Mononuclear cell (primary cell): ENCODE results near the gene SALL3. TPM values are rescaled to one million over a fixed set of nuclear protein-coding genes. Genes with fewer than 3 reads are reported as not detected.

Source experiments
- H3K27me3 ChIP-seq: 2 replicates; pipeline ENCODE4 v1.6.0; 2011; ENCODE audit warnings: low read length, control low read depth; ENCODE audit not compliant: insufficient read depth
- H3K4me1 ChIP-seq: 2 replicates; pipeline ENCODE4 v1.5.1; 2011; ENCODE audit warnings: mild to moderate bottlenecking, low read length, control low read depth; ENCODE audit not compliant: insufficient read depth
- H3K4me3 ChIP-seq: 2 replicates; pipeline ENCODE4 v1.5.1; 2011; ENCODE audit warnings: mild to moderate bottlenecking, low read length, moderate library complexity
- H3K9me3 ChIP-seq: 2 replicates; pipeline ENCODE4 v1.5.1; 2011; ENCODE audit warnings: low read depth, mild to moderate bottlenecking, control low read depth, low read length
- total RNA-seq: library from RNA; depleted of rRNA; stranded (reverse); fragments of >200 nt; gene quantifications from one replicate; pipeline ENCODE4 v1.2.3, GENCODE V29; 2012

Gene SALL3
- total RNA-seq, 1 donor: under 0.01 TPM

DNA sequence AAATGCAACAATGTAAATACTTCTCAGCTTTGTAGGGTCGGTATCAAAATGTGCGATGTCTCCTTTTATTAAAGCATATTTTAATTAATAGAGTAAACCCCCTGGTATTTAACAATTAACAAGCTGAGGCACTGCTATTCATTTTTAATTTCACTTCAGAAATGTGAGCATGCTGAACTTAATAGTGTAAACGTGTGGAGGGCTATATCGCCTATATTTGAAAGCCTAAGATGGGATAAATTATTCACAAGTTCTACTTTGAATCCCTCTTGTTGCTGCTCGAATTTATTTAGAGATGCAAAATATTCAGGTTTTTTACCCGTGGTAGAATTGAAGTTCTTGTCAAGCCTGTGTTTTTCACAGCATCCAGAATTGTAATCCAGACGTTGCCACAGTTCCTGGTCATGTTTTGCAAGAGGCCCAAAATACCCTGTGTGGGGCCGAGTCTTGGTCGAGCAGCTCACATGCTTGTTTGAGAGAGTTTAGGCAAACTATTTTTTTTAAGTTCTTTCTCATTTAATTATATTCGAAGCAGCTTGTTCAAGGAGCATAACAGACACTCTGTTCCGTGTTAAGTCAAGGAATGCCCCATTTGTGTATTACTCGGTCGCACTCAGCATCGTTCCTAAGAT lies 2.5 kb downstream of the SALL3 start:
- Histone ChIP-seq H3K4me1 (no peaks in the 10 kb centered on the region), H3K9me3 (no peaks in the 10 kb centered on the region), H3K27me3 (peaks cover 78% of the 10 kb centered on the region), H3K4me3 (no peak overlapping the region)

GRCh38 chr18:78983512-78983911 lies 3.9 kb downstream of the SALL3 start:
- Histone ChIP-seq H3K9me3 (no peaks in the 10 kb centered on the region), H3K4me3 (no peak overlapping the region), H3K27me3 (peaks cover 78% of the 10 kb centered on the region), H3K4me1 (no peaks in the 10 kb centered on the region)

DNA sequence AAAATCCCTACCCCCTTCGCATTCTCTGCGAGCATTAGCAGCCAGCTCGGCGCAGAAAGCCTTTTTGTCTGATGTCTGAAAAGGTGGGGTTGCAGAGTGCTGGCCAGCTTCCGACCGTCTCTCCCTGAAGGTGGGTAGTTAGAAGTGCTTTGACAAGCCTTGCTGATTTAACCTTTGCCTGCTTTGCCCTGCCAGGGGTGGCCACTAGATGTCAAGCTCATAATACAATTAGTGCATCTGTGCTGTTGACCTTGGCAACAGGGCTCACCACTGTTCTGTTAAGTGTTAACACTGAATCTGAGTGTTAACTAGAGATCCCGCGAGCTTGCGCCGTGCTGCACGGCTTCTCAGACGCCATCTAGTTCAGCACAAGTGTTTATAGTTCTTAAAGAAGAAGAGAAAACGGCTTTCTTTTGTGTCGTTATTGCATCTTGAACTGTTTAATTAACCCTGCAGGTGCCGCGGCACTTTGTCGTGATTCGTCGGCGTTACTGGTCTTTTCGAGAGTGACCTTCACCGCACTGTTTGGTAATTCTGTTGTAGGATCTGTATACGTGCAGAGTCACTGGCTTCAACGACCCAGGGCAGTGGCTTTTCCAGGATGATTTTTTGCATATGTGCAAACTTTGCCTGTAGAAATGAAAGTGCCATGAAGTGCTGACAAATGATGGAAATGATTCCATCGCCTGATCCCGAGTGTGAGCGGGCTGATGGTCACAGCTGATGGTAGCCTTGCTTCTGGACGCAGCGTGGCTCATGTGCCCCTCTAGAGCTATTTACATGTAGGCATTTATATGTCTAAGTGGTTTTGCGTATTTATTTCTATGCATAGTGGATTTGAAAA lies 5.5 kb downstream of the SALL3 start:
- H3K27me3 ChIP-seq: peaks cover 79% of the 10 kb centered on the region
- no peaks in the 10 kb centered on the region for H3K9me3 ChIP-seq
- no peaks in the 10 kb centered on the region for H3K4me1 ChIP-seq
- no peak overlapping the region for H3K4me3 ChIP-seq

DNA sequence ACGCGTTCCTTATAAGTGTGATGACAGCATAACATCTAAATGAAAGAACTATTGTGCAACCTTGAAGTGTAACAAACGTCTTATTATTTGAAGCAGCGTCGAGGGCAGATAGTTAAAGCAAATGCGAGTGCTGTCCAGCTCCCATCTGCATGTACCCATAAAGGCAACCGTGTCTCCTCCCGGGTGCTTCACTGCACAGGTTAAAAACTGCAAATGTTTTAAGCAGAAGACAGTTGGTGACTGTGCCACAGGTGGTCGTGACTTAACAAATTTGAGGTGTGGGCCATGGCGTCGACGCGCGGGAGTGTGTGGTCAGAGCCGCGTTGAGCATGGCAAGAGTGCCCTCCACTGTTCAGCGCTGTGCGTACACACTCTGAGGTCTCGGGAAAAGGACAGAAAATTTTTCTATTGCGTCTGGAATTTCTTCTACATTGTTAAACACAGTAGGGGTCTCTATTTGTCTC lies 6.4 kb downstream of the SALL3 start:
- no peak overlapping the region for H3K4me3 ChIP-seq
- peaks cover 75% of the 10 kb centered on the region for H3K27me3 ChIP-seq
- no peaks in the 10 kb centered on the region for H3K4me1 ChIP-seq
- H3K9me3 ChIP-seq: no peaks in the 10 kb centered on the region

DNA sequence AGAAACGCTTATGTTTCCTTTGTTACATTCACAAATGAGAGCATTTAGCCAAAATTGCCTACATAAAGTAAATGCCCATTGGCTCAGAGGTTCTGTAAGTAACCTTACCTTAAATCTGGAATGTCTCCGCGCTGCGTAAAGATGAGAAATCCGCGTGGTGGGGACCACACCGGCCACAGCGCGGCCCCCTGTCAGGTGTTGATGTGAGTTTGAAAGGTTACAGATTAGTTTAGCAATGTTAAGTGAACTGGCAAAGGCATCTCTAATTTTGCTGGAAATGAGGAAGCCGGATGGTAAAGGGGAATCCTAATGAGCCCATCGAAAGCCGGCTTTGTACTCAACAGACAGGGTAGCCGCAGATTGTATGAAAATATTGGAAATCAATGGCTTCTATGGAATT lies 11.8 kb downstream of the SALL3 start:
- Histone ChIP-seq H3K4me1 (no peaks in the 10 kb centered on the region), H3K27me3 (peaks cover 21% of the 10 kb centered on the region), H3K4me3 (no peak overlapping the region), H3K9me3 (no peaks in the 10 kb centered on the region)

DNA sequence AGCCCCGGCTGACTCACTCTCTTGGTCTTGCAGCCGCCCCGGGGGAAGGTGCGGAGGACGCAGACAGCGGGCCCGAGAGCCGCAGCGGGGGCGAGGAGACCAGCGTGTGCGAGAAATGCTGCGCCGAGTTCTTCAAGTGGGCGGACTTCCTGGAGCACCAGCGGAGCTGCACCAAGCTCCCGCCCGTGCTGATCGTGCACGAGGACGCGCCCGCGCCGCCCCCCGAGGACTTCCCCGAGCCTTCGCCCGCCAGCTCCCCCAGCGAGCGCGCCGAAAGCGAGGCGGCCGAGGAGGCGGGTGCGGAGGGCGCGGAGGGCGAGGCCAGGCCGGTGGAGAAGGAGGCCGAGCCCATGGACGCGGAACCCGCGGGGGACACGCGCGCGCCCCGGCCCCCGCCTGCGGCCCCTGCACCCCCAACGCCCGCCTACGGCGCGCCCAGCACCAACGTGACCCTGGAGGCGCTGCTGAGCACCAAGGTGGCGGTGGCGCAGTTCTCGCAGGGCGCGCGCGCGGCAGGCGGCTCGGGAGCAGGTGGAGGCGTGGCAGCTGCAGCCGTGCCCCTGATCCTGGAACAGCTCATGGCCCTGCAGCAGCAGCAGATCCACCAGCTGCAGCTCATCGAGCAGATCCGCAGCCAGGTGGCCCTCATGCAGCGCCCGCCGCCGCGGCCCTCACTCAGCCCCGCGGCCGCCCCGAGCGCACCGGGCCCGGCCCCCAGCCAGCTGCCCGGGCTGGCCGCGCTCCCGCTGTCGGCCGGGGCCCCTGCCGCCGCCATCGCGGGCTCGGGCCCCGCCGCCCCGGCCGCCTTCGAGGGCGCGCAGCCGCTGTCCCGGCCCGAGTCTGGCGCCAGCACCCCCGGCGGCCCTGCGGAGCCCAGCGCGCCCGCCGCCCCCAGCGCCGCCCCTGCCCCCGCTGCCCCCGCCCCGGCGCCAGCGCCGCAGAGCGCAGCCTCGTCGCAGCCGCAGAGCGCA lies 12.7 kb downstream of the SALL3 start:
- no peaks in the 10 kb centered on the region for H3K4me1 ChIP-seq
- H3K4me3 ChIP-seq: no peak overlapping the region
- peaks cover 14% of the 10 kb centered on the region for H3K27me3 ChIP-seq
- H3K9me3 ChIP-seq: no peaks in the 10 kb centered on the region

DNA sequence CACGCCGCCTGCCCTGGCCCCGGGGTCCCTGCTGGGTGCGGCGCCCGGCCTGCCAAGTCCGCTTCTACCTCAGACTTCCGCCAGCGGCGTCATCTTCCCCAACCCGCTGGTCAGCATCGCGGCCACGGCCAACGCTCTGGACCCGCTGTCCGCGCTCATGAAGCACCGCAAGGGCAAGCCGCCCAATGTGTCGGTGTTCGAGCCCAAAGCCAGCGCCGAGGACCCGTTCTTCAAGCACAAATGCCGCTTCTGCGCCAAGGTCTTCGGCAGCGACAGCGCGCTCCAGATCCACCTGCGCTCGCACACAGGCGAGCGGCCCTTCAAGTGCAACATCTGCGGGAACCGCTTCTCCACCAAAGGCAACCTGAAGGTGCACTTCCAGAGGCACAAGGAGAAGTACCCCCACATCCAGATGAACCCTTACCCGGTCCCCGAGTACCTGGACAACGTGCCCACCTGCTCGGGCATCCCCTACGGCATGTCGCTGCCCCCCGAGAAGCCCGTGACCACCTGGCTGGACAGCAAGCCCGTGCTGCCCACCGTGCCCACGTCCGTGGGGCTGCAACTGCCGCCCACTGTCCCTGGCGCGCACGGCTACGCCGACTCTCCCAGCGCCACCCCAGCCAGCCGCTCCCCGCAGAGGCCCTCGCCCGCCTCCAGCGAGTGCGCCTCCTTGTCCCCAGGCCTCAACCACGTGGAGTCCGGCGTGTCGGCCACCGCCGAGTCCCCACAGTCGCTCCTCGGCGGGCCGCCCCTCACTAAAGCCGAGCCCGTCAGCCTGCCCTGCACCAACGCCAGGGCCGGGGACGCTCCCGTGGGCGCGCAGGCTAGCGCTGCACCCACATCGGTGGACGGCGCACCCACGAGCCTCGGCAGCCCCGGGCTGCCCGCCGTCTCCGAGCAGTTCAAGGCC lies 13.7 kb downstream of the SALL3 start:
- Histone ChIP-seq H3K4me3 (no peak overlapping the region), H3K4me1 (no peaks in the 10 kb centered on the region), H3K9me3 (no peaks in the 10 kb centered on the region), H3K27me3 (peaks cover 4% of the 10 kb centered on the region)

DNA sequence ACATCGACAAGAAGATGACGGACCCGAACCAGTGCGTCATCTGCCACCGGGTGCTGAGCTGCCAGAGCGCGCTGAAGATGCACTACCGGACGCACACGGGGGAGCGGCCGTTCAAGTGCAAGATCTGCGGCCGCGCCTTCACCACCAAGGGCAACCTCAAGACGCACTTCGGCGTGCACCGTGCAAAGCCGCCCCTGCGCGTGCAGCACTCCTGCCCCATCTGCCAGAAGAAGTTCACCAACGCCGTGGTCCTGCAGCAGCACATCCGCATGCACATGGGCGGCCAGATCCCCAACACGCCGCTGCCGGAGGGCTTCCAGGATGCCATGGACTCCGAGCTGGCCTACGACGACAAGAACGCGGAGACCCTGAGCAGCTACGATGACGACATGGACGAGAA lies 14.4 kb downstream of the SALL3 start:
- Histone ChIP-seq H3K9me3 (no peaks in the 10 kb centered on the region), H3K4me1 (no peaks in the 10 kb centered on the region), H3K27me3 (no peaks in the 10 kb centered on the region), H3K4me3 (no peak overlapping the region)

DNA sequence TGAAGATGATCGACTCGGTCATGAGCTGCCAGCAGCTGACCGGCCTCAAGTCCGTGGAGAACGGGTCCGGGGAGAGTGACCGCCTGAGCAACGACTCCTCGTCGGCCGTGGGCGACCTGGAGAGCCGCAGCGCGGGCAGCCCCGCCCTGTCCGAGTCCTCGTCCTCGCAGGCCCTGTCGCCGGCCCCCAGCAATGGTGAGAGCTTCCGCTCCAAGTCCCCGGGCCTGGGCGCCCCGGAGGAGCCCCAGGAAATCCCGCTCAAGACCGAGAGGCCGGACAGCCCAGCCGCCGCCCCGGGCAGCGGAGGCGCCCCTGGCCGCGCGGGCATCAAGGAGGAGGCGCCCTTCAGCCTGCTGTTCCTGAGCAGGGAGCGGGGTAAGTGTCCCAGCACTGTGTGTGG lies 14.9 kb downstream of the SALL3 start:
- Histone ChIP-seq H3K9me3 (no peaks in the 10 kb centered on the region), H3K4me3 (no peak overlapping the region), H3K4me1 (no peaks in the 10 kb centered on the region), H3K27me3 (no peaks in the 10 kb centered on the region)

- Histone ChIP-seq H3K4me3 (no peak overlapping the region), H3K27me3 (no peaks in the 10 kb centered on the region), H3K4me1 (no peaks in the 10 kb centered on the region), H3K9me3 (no peaks in the 10 kb centered on the region)
Measured at GRCh38 chr18:78994977-78995582, 15.5 kb downstream of the SALL3 start.

GRCh38 chr18:78995740-78996395 lies 16.2 kb downstream of the SALL3 start:
- no peaks in the 10 kb centered on the region for H3K9me3 ChIP-seq
- no peaks in the 10 kb centered on the region for H3K27me3 ChIP-seq
- no peak overlapping the region for H3K4me3 ChIP-seq
- H3K4me1 ChIP-seq: no peaks in the 10 kb centered on the region

DNA sequence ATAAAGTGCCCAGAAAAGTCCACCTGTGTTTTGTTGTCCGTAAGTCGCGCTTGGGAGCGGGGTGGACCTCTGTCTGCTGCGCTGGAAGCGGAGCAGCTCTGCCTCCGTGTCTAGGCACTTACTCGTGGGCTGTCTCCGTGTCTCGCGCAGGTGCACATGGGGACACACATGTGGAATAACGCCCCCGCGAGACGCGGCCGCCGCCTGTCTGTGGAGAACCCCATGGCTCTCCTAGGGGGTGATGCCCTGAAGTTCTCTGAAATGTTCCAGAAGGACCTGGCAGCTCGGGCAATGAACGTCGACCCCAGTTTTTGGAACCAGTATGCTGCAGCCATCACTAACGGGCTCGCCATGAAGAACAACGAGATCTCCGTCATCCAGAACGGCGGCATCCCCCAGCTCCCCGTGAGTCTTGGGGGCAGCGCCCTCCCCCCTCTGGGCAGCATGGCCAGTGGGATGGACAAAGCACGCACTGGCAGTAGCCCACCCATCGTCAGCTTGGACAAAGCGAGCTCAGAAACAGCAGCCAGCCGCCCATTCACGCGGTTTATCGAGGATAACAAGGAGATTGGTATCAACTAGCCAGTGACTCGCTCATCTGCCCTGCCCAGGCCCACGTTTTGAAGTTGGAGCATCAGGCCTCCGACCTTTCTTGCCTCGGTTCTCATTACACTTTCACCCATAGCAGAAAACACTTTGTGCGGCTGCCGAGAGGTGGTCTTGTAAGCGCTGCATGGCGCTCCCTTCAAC lies 17.3 kb downstream of the SALL3 start:
- H3K9me3 ChIP-seq: no peaks in the 10 kb centered on the region
- H3K27me3 ChIP-seq: no peaks in the 10 kb centered on the region
- no peak overlapping the region for H3K4me3 ChIP-seq
- no peaks in the 10 kb centered on the region for H3K4me1 ChIP-seq
